ENCODE results near the gene DNAJA3.

GRCh38 chr16:4378161-4378666 lies 47.5 kb upstream of the DNAJA3 start:
- TF ChIP-seq CTCF (conservative IDR thresholded peaks at IDR 0.05; ENCODE audit: low read depth, low read length) (no peak), EZH2 (IDR thresholded peaks at IDR 0.05; ENCODE audit: borderline replicate concordance, low read depth, low read length, poor library complexity, severe bottlenecking) (no peak)
